Measurements from ENCODE around the gene GNAI2.

DNA sequence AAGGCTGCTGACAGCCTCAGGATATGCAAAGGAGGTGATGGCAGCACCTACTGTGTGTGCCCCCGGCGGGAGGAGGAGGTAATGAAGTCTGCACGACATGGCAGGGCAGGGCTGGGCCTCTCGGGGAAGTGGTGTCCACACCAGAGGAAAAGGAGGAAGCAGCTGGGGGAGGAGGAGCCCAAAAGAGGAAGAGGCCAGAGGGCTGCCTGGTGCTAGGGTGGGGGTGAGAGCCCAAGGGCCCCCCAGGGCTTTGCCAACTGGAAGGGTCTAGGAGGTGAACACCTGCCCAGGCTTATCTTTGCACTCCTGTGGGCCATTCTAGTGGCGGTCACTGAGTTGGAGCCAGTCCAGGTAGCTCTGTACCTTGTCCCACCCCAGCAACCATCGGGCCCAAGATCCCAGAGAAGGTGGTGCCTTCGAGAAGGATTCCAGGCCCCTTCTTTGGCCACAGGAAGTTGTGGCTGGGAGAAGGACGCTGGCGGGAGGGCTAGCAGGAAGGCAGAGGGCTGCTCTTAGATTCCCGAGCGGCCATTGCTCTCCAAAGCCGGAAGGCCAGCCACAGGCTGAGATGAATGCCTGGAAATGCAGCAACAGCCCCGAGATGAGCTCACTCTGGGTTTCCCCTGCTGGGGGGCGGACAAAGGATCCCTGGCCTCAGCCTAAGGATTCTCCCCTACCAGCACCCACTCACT lies 7.0 kb downstream of the GNAI2 start:
- TF ChIP-seq CEBPB (IDR thresholded peaks at IDR 0.05) (no peak), FOXM1 (IDR thresholded peaks at IDR 0.05; ENCODE audit: borderline replicate concordance, low read depth) (no peak)
